ENCODE measurements around the gene CLSTN1. TPM values are rescaled to one million over a fixed set of nuclear protein-coding genes. Genes with fewer than 3 reads are reported as not detected.

CLSTN1 gene
- total RNA-seq, 1 experiment from 2014 or later: 143 TPM

DNA sequence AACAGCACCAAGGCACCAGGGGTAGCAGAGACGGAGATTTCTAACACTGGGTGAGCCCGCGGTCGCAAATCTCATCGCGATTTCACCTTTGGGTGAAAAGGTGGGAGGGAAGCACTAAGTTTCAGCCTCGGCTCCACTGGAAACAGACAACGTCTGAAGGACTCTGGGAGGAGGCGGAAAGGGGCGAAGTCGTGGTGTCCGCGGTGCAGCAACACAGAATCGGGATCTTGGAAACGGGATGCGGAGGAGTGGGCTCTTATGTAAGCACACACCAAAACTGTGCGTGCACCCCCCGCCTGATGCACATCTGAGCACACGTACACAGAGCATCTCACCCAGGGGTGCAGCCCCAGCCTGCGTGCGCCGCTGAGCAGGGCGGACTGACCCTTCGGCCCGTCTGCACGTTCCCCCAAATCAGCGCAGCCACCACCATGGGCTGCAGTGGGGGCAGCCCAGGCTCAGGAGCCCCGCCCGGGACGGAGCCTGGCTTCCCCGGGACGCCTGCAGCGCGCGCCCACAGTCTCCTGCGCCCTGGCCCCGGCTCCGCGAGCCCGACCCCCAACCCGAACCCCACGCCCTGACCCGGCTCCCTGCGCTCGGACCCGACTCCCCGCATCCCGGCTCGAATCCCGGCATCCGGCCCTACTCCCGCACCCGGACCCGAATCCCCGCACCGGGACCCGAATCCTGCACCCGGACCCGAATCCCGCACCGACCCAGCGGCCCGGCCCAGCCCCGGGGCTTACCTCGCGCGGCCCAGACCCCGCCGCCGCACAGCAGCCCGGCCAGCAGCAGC is 670 bp downstream of the CLSTN1 start:
- Histone ChIP-seq H3K4me1 (ENCODE audit: control insufficient read depth, insufficient read depth, low read length) (peaks cover 25% of the 10 kb centered on the region), H3K36me3 (ENCODE audit: control insufficient read depth, insufficient read depth, low read length) (no peaks in the 10 kb centered on the region; the same call in 1 of the 2 replicates), H3K27ac (ENCODE audit: low read length) (peak overlapping the region; percentile 75), H3K9me3 (ENCODE audit: control insufficient read depth, insufficient read depth, low read depth, low read length) (no peaks in the 10 kb centered on the region), H3K27me3 (ENCODE audit: control insufficient read depth, insufficient read depth, low read length) (no peaks in the 10 kb centered on the region), H3K4me3 (ENCODE audit: low read depth in 2 of 2, low read length in 2 of 2) (peak overlapping the region; percentile 61 to 82)
- in situ Hi-C loops (cut with HindIII; ENCODE audit: low pct_unique_long_range_greater_than_20kb, low sequenced_read_pairs) (no loop called here), intact Hi-C loops (cut with micrococcal nuclease; ENCODE audit: unreplicated experiment) (no loop called here)
- ATAC-seq: peak; percentile 47
- no peak for TF ChIP-seq SIN3A (IDR thresholded peaks at IDR 0.05; ENCODE audit: borderline replicate concordance, insufficient read depth, low read depth, low read length)
- TF ChIP-seq POLR2AphosphoS5 (IDR thresholded peaks at IDR 0.05; ENCODE audit: low read depth, low read length): no peak
- TF ChIP-seq, protein P1, sequence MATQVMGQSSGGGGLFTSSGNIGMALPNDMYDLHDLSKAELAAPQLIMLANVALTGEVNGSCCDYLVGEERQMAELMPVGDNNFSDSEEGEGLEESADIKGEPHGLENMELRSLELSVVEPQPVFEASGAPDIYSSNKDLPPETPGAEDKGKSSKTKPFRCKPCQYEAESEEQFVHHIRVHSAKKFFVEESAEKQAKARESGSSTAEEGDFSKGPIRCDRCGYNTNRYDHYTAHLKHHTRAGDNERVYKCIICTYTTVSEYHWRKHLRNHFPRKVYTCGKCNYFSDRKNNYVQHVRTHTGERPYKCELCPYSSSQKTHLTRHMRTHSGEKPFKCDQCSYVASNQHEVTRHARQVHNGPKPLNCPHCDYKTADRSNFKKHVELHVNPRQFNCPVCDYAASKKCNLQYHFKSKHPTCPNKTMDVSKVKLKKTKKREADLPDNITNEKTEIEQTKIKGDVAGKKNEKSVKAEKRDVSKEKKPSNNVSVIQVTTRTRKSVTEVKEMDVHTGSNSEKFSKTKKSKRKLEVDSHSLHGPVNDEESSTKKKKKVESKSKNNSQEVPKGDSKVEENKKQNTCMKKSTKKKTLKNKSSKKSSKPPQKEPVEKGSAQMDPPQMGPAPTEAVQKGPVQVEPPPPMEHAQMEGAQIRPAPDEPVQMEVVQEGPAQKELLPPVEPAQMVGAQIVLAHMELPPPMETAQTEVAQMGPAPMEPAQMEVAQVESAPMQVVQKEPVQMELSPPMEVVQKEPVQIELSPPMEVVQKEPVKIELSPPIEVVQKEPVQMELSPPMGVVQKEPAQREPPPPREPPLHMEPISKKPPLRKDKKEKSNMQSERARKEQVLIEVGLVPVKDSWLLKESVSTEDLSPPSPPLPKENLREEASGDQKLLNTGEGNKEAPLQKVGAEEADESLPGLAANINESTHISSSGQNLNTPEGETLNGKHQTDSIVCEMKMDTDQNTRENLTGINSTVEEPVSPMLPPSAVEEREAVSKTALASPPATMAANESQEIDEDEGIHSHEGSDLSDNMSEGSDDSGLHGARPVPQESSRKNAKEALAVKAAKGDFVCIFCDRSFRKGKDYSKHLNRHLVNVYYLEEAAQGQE (IDR thresholded peaks at IDR 0.05; ENCODE audit: insufficient read depth in 1 of 2, low read depth in 2 of 2, low read length in 1 of 2): no peak
- TF ChIP-seq, protein P2, sequence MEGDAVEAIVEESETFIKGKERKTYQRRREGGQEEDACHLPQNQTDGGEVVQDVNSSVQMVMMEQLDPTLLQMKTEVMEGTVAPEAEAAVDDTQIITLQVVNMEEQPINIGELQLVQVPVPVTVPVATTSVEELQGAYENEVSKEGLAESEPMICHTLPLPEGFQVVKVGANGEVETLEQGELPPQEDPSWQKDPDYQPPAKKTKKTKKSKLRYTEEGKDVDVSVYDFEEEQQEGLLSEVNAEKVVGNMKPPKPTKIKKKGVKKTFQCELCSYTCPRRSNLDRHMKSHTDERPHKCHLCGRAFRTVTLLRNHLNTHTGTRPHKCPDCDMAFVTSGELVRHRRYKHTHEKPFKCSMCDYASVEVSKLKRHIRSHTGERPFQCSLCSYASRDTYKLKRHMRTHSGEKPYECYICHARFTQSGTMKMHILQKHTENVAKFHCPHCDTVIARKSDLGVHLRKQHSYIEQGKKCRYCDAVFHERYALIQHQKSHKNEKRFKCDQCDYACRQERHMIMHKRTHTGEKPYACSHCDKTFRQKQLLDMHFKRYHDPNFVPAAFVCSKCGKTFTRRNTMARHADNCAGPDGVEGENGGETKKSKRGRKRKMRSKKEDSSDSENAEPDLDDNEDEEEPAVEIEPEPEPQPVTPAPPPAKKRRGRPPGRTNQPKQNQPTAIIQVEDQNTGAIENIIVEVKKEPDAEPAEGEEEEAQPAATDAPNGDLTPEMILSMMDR (IDR thresholded peaks at IDR 0.05): no peak
- TF ChIP-seq TCF7L2 (IDR thresholded peaks at IDR 0.05; ENCODE audit: low read depth, low read length): no peak
- DNase-seq (ENCODE audit: low read depth, low spot score): no peak
- ChIA-PET POLR2A (no interaction called here), CTCF (no interaction called here)
- BruUV-seq (replicated peaks): no TSS peak

DNA sequence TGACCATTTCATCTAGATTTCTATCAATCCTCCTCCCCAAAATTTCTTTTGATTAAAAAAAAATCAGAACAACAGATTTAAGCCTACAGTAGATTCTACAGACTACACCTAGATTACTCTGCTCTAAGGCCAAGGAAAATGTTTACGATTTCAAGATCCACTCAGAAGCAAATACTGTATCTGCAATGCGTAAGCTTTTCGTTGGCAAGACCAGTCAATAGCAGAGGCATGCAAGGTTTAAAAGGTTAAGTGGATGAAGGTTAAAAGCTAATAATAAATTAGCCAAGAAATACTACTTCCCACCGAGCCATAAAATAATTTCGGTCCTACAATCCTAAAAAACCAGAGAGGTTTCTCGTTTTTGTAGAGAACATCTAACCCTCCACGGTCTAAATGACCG is 1.3 kb downstream of the CLSTN1 start:
- intact Hi-C loops (cut with micrococcal nuclease; ENCODE audit: unreplicated experiment): no loop called here

More for the DNA sequence above, 1.3 kb downstream of the CLSTN1 start:
- Histone ChIP-seq H3K27me3 (ENCODE audit: control insufficient read depth, insufficient read depth, low read length) (no peaks in the 10 kb centered on the region), H3K4me1 (ENCODE audit: control insufficient read depth, insufficient read depth, low read length) (peaks cover 25% of the 10 kb centered on the region), H3K4me3 (ENCODE audit: low read depth in 2 of 2, low read length in 2 of 2) (peak overlapping the region; percentile 61 to 82), H3K36me3 (ENCODE audit: control insufficient read depth, insufficient read depth, low read length) (no peaks in the 10 kb centered on the region; the same call in 1 of the 2 replicates), H3K9me3 (ENCODE audit: control insufficient read depth, insufficient read depth, low read depth, low read length) (no peaks in the 10 kb centered on the region), H3K27ac (ENCODE audit: low read length) (peak overlapping the region; percentile 75)
- ChIA-PET CTCF (no interaction called here), POLR2A (no interaction called here)
- no peak for TF ChIP-seq TCF7L2 (IDR thresholded peaks at IDR 0.05; ENCODE audit: low read depth, low read length)
- TF ChIP-seq, protein P2 (IDR thresholded peaks at IDR 0.05): no peak
- TF ChIP-seq POLR2AphosphoS5 (IDR thresholded peaks at IDR 0.05; ENCODE audit: low read depth, low read length): no peak
- TF ChIP-seq, protein P1 (IDR thresholded peaks at IDR 0.05; ENCODE audit: insufficient read depth in 1 of 2, low read depth in 2 of 2, low read length in 1 of 2): no peak
- TF ChIP-seq SIN3A (IDR thresholded peaks at IDR 0.05; ENCODE audit: borderline replicate concordance, insufficient read depth, low read depth, low read length): no peak
- ATAC-seq: no peak
- no TSS peak for BruUV-seq (replicated peaks)
- DNase-seq (ENCODE audit: low read depth, low spot score): no peak
- in situ Hi-C loops (cut with HindIII; ENCODE audit: low pct_unique_long_range_greater_than_20kb, low sequenced_read_pairs): no loop called here
